Activated CD8-positive, alpha-beta T cell treated with anti-CD3 and anti-CD28 coated beads, Interleukin-2, amount 10 ng/mL, durations not matched to agents 7 days and 5 days (primary cell): Measurements from ENCODE around the gene QPCT. TPM values are rescaled to one million over a fixed set of nuclear protein-coding genes. Genes with fewer than 3 reads are reported as not detected.

Source experiments
- ATAC-seq: fragments of 150-1000 bp; cut with Tn5 transposase; one replicate; pipeline ENCODE4 v1.10.0; 2021; ENCODE audit warnings: moderate library complexity
- CTCF ChIA-PET: fragments of 350-600 bp; sonication (Branson Sonifier 250); formaldehyde crosslinking; loops from one replicate; lab custom pipeline; 2021; ENCODE audit warnings: antibody characterized with exemption; lab: Charles Lee
- POLR2A ChIA-PET: fragments of 350-600 bp; sonication (Branson Sonifier 250); formaldehyde crosslinking; loops from one replicate; lab custom pipeline; 2021; ENCODE audit warnings: antibody characterized with exemption; lab: Charles Lee
- DNase-seq: peaks from one replicate; pipeline ENCODE4 v3.0.0-alpha.2; 2020
- H3K27ac Mint-ChIP-seq: one replicate; pipeline ENCODE4 v1.8.0; 2021; ENCODE audit warnings: mild to moderate bottlenecking, mixed read lengths
- H3K27me3 Mint-ChIP-seq: one replicate; pipeline ENCODE4 v1.8.0; 2021; ENCODE audit warnings: low read depth, mixed read lengths
- H3K36me3 Mint-ChIP-seq: one replicate; pipeline ENCODE4 v1.8.0; 2021; ENCODE audit warnings: low read depth, mixed read lengths
- H3K4me1 Mint-ChIP-seq: one replicate; pipeline ENCODE4 v1.8.0; 2021; ENCODE audit warnings: low read depth, mixed read lengths
- H3K4me3 Mint-ChIP-seq: one replicate; pipeline ENCODE4 v1.8.0; 2021; ENCODE audit warnings: mild to moderate bottlenecking, mixed read lengths
- H3K9me3 Mint-ChIP-seq: one replicate; pipeline ENCODE4 v1.8.0; 2022; ENCODE audit warnings: mixed read lengths; ENCODE audit not compliant: insufficient read depth
- total RNA-seq, 2 experiments: library from RNA; stranded (reverse); gene quantifications; one replicate each; pipeline ENCODE4 v1.2.3, GENCODE V29; 2021

QPCT gene
- total RNA-seq, 2 experiments from 2014 or later, result not detected

- Mint-ChIP-seq H3K36me3 (peaks cover 6% of the 10 kb centered on the region), H3K4me3 (peak overlapping the region; percentile 76), H3K9me3 (no peaks in the 10 kb centered on the region), H3K27ac (no peak overlapping the region), H3K4me1 (peaks cover 33% of the 10 kb centered on the region), H3K27me3 (peaks cover 24% of the 10 kb centered on the region)
- ChIA-PET CTCF (interaction anchor here (1.5 kb wide), 1 partner anchor 51 kb away, joined by 3 read pairs; no protein-coding TSS in a partner anchor), POLR2A (no interaction called here)
- DNase-seq (no peak), ATAC-seq (no peak)
These were observed 18.8 kb upstream of the QPCT start for GRCh38 chr2:37325625-37326071.

GRCh38 chr2:37326285-37326684, 18.1 kb upstream of the QPCT start:
- H3K27ac Mint-ChIP-seq, result no peak overlapping the region
- ATAC-seq (no peak), DNase-seq (no peak)
- CTCF ChIA-PET, result no interaction called here
- H3K4me3 Mint-ChIP-seq, result no peak overlapping the region
- no peaks in the 10 kb centered on the region for H3K9me3 Mint-ChIP-seq
- H3K27me3 Mint-ChIP-seq, result peaks cover 28% of the 10 kb centered on the region
- H3K36me3 Mint-ChIP-seq, result peaks cover 6% of the 10 kb centered on the region
- POLR2A ChIA-PET, result no interaction called here
- H3K4me1 Mint-ChIP-seq, result peaks cover 33% of the 10 kb centered on the region

- ChIA-PET POLR2A (no interaction called here), CTCF (interaction anchor here (0.7 kb wide), 1 partner anchor 53 kb away, joined by 3 read pairs; no protein-coding TSS in a partner anchor)
- ATAC-seq (no peak), DNase-seq (no peak)
- Mint-ChIP-seq H3K4me3 (no peak overlapping the region), H3K4me1 (peaks cover 25% of the 10 kb centered on the region), H3K27me3 (peaks cover 34% of the 10 kb centered on the region), H3K9me3 (no peaks in the 10 kb centered on the region), H3K27ac (no peak overlapping the region), H3K36me3 (peaks cover 6% of the 10 kb centered on the region)
These were observed 17.4 kb upstream of the QPCT start for GRCh38 chr2:37326866-37327634.

GRCh38 chr2:37330681-37331080, 13.7 kb upstream of the QPCT start:
- POLR2A ChIA-PET, result no interaction called here
- H3K27me3 Mint-ChIP-seq, result peaks cover 47% of the 10 kb centered on the region
- no peak overlapping the region for H3K27ac Mint-ChIP-seq
- H3K4me3 Mint-ChIP-seq, result no peak overlapping the region
- DNase-seq (no peak), ATAC-seq (no peak)
- CTCF ChIA-PET, result interaction anchor here (1.6 kb wide), 1 partner anchor 20 kb away, joined by 3 read pairs; no protein-coding TSS in a partner anchor
- no peaks in the 10 kb centered on the region for H3K9me3 Mint-ChIP-seq
- H3K4me1 Mint-ChIP-seq, result peaks cover 3% of the 10 kb centered on the region
- no peaks in the 10 kb centered on the region for H3K36me3 Mint-ChIP-seq

GRCh38 chr2:37332560-37332959, 11.9 kb upstream of the QPCT start:
- POLR2A ChIA-PET, result no interaction called here
- ATAC-seq (no peak), DNase-seq (no peak)
- H3K36me3 Mint-ChIP-seq, result no peaks in the 10 kb centered on the region
- no peak overlapping the region for H3K27ac Mint-ChIP-seq
- H3K4me1 Mint-ChIP-seq, result no peaks in the 10 kb centered on the region
- H3K9me3 Mint-ChIP-seq, result no peaks in the 10 kb centered on the region
- no peak overlapping the region for H3K4me3 Mint-ChIP-seq
- CTCF ChIA-PET, result no interaction called here
- peaks cover 35% of the 10 kb centered on the region for H3K27me3 Mint-ChIP-seq

- ATAC-seq (no peak), DNase-seq (no peak)
- no peak overlapping the region for H3K4me3 Mint-ChIP-seq
- H3K27me3 Mint-ChIP-seq, result peaks cover 36% of the 10 kb centered on the region
- no peaks in the 10 kb centered on the region for H3K36me3 Mint-ChIP-seq
- no peaks in the 10 kb centered on the region for H3K4me1 Mint-ChIP-seq
- ChIA-PET POLR2A (no interaction called here), CTCF (no interaction called here)
- no peak overlapping the region for H3K27ac Mint-ChIP-seq
- no peaks in the 10 kb centered on the region for H3K9me3 Mint-ChIP-seq
These were observed 11.2 kb upstream of the QPCT start for GRCh38 chr2:37333256-37333655.

- no peaks in the 10 kb centered on the region for H3K9me3 Mint-ChIP-seq
- no peaks in the 10 kb centered on the region for H3K4me1 Mint-ChIP-seq
- peaks cover 47% of the 10 kb centered on the region for H3K27me3 Mint-ChIP-seq
- no peak for DNase-seq
- no peaks in the 10 kb centered on the region for H3K36me3 Mint-ChIP-seq
- no peak overlapping the region for H3K4me3 Mint-ChIP-seq
- CTCF ChIA-PET, result no interaction called here
- POLR2A ChIA-PET, result no interaction called here
- no peak for ATAC-seq
- H3K27ac Mint-ChIP-seq, result no peak overlapping the region
These were observed 8.8 kb upstream of the QPCT start for GRCh38 chr2:37335604-37336003.

GRCh38 chr2:37337620-37338280, 6.7 kb upstream of the QPCT start:
- Mint-ChIP-seq H3K4me3 (no peak overlapping the region), H3K27ac (no peak overlapping the region), H3K36me3 (no peaks in the 10 kb centered on the region), H3K9me3 (no peaks in the 10 kb centered on the region), H3K27me3 (peaks cover 46% of the 10 kb centered on the region), H3K4me1 (no peaks in the 10 kb centered on the region)
- ChIA-PET POLR2A (no interaction called here), CTCF (interaction anchor here (1.1 to 1.7 kb wide), 3 partner anchors 15 to 540 kb away, joined by 3 to 5 read pairs (median 4); no protein-coding TSS in a partner anchor)
- no peak for DNase-seq
- no peak for ATAC-seq

- no peaks in the 10 kb centered on the region for H3K9me3 Mint-ChIP-seq
- H3K27me3 Mint-ChIP-seq, result peaks cover 44% of the 10 kb centered on the region
- no peak overlapping the region for H3K4me3 Mint-ChIP-seq
- peaks cover 3% of the 10 kb centered on the region for H3K4me1 Mint-ChIP-seq
- ChIA-PET POLR2A (no interaction called here), CTCF (interaction anchor here (1.7 kb wide), 1 partner anchor 16 kb away, joined by 5 read pairs; no protein-coding TSS in a partner anchor)
- ATAC-seq (no peak), DNase-seq (no peak)
- no peaks in the 10 kb centered on the region for H3K36me3 Mint-ChIP-seq
- no peak overlapping the region for H3K27ac Mint-ChIP-seq
These were observed 5.5 kb upstream of the QPCT start for GRCh38 chr2:37338933-37339332.

- ChIA-PET POLR2A (interaction anchor here (0.6 kb wide), 1 partner anchor 343 kb away, joined by 4 read pairs; no protein-coding TSS in a partner anchor), CTCF (no interaction called here)
- Mint-ChIP-seq H3K4me1 (peaks cover 12% of the 10 kb centered on the region), H3K36me3 (no peaks in the 10 kb centered on the region), H3K27me3 (peaks cover 49% of the 10 kb centered on the region), H3K27ac (no peak overlapping the region), H3K9me3 (no peaks in the 10 kb centered on the region), H3K4me3 (no peak overlapping the region)
- no peak for DNase-seq
- no peak for ATAC-seq
These were observed 3.8 kb upstream of the QPCT start for GRCh38 chr2:37340637-37341036.

GRCh38 chr2:37342591-37343220, 1.7 kb upstream of the QPCT start:
- DNase-seq, result no peak
- ATAC-seq, result no peak
- ChIA-PET CTCF (no interaction called here), POLR2A (no interaction called here)
- Mint-ChIP-seq H3K27ac (no peak overlapping the region), H3K36me3 (no peaks in the 10 kb centered on the region), H3K4me1 (peaks cover 12% of the 10 kb centered on the region), H3K4me3 (no peak overlapping the region), H3K9me3 (no peaks in the 10 kb centered on the region), H3K27me3 (peaks cover 62% of the 10 kb centered on the region)
